ENCODE data around the gene FURIN.

The FURIN gene

DNA sequence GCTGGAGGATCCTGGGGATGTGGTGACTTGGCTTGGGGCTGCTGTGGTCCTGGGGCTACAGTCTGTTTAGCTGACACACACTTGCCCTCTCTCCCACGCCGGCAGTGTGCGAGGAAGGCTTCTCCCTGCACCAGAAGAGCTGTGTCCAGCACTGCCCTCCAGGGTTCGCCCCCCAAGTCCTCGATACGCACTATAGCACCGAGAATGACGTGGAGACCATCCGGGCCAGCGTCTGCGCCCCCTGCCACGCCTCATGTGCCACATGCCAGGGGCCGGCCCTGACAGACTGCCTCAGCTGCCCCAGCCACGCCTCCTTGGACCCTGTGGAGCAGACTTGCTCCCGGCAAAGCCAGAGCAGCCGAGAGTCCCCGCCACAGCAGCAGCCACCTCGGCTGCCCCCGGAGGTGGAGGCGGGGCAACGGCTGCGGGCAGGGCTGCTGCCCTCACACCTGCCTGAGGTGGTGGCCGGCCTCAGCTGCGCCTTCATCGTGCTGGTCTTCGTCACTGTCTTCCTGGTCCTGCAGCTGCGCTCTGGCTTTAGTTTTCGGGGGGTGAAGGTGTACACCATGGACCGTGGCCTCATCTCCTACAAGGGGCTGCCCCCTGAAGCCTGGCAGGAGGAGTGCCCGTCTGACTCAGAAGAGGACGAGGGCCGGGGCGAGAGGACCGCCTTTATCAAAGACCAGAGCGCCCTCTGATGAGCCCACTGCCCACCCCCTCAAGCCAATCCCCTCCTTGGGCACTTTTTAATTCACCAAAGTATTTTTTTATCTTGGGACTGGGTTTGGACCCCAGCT, 13.0 kb downstream of the FURIN start:
- TF ChIP-seq, protein P1, sequence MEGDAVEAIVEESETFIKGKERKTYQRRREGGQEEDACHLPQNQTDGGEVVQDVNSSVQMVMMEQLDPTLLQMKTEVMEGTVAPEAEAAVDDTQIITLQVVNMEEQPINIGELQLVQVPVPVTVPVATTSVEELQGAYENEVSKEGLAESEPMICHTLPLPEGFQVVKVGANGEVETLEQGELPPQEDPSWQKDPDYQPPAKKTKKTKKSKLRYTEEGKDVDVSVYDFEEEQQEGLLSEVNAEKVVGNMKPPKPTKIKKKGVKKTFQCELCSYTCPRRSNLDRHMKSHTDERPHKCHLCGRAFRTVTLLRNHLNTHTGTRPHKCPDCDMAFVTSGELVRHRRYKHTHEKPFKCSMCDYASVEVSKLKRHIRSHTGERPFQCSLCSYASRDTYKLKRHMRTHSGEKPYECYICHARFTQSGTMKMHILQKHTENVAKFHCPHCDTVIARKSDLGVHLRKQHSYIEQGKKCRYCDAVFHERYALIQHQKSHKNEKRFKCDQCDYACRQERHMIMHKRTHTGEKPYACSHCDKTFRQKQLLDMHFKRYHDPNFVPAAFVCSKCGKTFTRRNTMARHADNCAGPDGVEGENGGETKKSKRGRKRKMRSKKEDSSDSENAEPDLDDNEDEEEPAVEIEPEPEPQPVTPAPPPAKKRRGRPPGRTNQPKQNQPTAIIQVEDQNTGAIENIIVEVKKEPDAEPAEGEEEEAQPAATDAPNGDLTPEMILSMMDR (IDR thresholded peaks at IDR 0.05; ENCODE audit: control extremely low read depth, extremely low read depth, low read depth, missing control alignments) = no peak
- DNase-seq (ENCODE audit: extremely low spot score) = no peak
- ChIA-PET POLR2A (no interaction called here), CTCF (no interaction called here)

DNA sequence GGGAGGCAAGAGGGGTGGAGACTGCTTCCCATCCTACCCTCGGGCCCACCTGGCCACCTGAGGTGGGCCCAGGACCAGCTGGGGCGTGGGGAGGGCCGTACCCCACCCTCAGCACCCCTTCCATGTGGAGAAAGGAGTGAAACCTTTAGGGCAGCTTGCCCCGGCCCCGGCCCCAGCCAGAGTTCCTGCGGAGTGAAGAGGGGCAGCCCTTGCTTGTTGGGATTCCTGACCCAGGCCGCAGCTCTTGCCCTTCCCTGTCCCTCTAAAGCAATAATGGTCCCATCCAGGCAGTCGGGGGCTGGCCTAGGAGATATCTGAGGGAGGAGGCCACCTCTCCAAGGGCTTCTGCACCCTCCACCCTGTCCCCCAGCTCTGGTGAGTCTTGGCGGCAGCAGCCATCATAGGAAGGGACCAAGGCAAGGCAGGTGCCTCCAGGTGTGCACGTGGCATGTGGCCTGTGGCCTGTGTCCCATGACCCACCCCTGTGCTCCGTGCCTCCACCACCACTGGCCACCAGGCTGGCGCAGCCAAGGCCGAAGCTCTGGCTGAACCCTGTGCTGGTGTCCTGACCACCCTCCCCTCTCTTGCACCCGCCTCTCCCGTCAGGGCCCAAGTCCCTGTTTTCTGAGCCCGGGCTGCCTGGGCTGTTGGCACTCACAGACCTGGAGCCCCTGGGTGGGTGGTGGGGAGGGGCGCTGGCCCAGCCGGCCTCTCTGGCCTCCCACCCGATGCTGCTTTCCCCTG, 13.8 kb downstream of the FURIN start:
- ChIA-PET POLR2A (interaction anchor here (0.5 kb wide), 1 partner anchor 1130 kb away, joined by 8 read pairs; no protein-coding TSS in a partner anchor), CTCF (no interaction called here)
- TF ChIP-seq, protein P1 (IDR thresholded peaks at IDR 0.05; ENCODE audit: control extremely low read depth, extremely low read depth, low read depth, missing control alignments) = no peak
- no peak for DNase-seq (ENCODE audit: extremely low spot score)

DNA sequence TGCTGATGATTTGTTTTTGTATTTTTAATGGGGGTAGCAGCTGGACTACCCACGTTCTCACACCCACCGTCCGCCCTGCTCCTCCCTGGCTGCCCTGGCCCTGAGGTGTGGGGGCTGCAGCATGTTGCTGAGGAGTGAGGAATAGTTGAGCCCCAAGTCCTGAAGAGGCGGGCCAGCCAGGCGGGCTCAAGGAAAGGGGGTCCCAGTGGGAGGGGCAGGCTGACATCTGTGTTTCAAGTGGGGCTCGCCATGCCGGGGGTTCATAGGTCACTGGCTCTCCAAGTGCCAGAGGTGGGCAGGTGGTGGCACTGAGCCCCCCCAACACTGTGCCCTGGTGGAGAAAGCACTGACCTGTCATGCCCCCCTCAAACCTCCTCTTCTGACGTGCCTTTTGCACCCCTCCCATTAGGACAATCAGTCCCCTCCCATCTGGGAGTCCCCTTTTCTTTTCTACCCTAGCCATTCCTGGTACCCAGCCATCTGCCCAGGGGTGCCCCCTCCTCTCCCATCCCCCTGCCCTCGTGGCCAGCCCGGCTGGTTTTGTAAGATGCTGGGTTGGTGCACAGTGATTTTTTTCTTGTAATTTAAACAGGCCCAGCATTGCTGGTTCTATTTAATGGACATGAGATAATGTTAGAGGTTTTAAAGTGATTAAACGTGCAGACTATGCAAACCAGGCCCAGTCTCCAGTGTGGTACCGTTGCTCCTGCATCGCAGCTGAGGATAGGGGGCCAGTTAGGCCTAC, 14.6 kb downstream of the FURIN start:
- ChIA-PET POLR2A (no interaction called here), CTCF (interaction anchor here (0.8 to 4.5 kb wide), 3 partner anchors 50 to 564 kb away, joined by 3 to 68 read pairs (median 39); partner anchors contain the start of genes HDDC3 and UNC45A)
- TF ChIP-seq, protein P1 (IDR thresholded peaks at IDR 0.05; ENCODE audit: control extremely low read depth, extremely low read depth, low read depth, missing control alignments) = no peak
- no peak for DNase-seq (ENCODE audit: extremely low spot score)

DNA sequence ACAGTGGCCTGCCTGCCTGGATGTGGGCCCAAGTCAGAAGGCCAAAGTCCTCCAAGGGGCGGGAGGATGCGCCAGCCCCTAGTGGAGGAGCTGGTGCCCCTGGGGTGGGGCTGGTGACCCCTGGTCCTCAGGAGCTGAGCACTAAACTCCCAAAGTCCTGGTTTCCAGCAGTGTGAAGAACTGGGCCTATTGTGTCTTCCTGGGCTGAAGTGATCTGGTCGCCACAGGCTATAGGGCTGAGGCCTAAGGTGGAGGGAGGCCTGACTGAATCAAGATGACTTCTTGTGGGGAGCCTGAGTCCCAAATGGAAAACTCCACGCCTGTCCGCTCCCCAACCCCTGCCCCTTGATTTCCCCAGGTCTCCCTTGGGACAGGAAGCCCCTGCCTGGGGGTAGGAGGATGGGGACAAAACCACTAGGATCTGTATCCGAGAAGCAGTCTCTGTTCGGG, 15.2 kb downstream of the FURIN start:
- ChIA-PET CTCF (interaction anchor here (0.8 to 4.5 kb wide), 4 partner anchors 13 to 565 kb away, joined by 3 to 73 read pairs (median 54); partner anchors contain the start of genes HDDC3 and UNC45A), POLR2A (no interaction called here)
- TF ChIP-seq, protein P1 (IDR thresholded peaks at IDR 0.05; ENCODE audit: control extremely low read depth, extremely low read depth, low read depth, missing control alignments) = no peak
- no peak for DNase-seq (ENCODE audit: extremely low spot score)

DNA sequence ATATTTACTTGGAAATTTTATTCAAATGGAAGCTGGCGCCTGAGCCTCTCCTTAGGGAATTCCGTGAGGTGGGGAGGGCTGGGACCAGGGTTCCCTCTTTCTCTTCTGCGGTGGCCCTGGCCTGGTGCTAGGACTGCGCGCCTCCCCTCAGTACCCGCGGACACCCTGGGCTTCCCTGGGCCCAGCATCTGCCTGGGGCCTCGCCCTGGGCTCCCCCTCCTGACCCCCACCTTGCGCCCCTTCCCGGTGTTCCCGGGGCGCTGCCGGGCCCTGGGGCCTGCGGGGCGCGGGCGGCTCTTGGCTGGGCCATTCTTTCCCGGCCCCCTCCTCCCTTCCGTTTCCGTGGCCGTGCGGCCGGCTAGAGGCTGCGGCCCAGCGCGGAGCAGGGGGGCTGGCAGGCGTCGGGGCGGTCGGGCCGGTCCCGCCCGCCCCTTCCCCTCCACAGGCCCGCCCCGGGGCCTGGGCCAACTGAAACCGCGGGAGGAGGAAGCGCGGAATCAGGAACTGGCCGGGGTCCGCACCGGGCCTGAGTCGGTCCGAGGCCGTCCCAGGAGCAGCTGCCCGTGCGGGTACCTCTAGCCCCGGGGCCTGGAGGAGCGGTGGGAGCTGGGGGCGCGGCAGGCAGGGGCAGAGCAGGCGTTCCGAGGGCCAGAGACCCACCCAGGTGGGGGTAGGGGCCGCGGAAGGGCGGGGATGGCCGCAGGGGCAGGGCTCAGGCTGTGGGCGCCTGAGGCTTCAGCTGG, 15.8 kb downstream of the FURIN start, which contains the start of gene FES:
TSS of gene FES (plus strand) at position 529 of the 743 bp plus-strand sequence. CDS start 542 bp downstream, outside the sequence.
- DNase-seq (ENCODE audit: extremely low spot score) = peak; percentile 41
- POLR2A ChIA-PET = no interaction called here
- TF ChIP-seq, protein P1 (IDR thresholded peaks at IDR 0.05; ENCODE audit: control extremely low read depth, extremely low read depth, low read depth, missing control alignments) = no peak
- CTCF ChIA-PET = interaction anchor here (0.8 to 4.5 kb wide), 16 partner anchors 12 to 565 kb away, joined by 3 to 73 read pairs (median 12); partner anchors contain the start of genes FURIN, HDDC3, MAN2A2 and UNC45A

All from GM10248 (cell line).